Sciatic nerve (tissue), 2 donors: ENCODE measurements around the gene KRT80. TPM values are rescaled to one million over a fixed set of nuclear protein-coding genes. Genes with fewer than 3 reads are reported as not detected.

Experiments used
- ATAC-seq: fragments of 200-7000 bp; cut with Tn5 transposase; one replicate; pipeline ENCODE4 v1.9.1; 2020; ENCODE audit warnings: mild to moderate bottlenecking, moderate library complexity
- DNase-seq: peaks from one replicate; pipeline ENCODE4 v3.0.0-alpha.2; 2020; ENCODE audit warnings: low spot score
- intact Hi-C: fragments of 100-400 bp; cut with DNase I; formaldehyde crosslinking; loops from one replicate; pipeline ENCODE4 v1.14.2; 2022
- total RNA-seq: library from RNA; stranded (reverse); fragmentation: NEBNext Ultra II Directional; extraction: Animal tissue kit (Norgen Biotek cat#: 25700); gene quantifications from one replicate; pipeline ENCODE4 v1.2.1, GENCODE V29; 2021
- donor health status: DM: no; HTN: no; CAD: no.
- donor health status: DM: no; HTN: no; CAD: no.

The KRT80 gene
- total RNA-seq, 1 donor from 2014 or later, result 0.13 TPM

DNA sequence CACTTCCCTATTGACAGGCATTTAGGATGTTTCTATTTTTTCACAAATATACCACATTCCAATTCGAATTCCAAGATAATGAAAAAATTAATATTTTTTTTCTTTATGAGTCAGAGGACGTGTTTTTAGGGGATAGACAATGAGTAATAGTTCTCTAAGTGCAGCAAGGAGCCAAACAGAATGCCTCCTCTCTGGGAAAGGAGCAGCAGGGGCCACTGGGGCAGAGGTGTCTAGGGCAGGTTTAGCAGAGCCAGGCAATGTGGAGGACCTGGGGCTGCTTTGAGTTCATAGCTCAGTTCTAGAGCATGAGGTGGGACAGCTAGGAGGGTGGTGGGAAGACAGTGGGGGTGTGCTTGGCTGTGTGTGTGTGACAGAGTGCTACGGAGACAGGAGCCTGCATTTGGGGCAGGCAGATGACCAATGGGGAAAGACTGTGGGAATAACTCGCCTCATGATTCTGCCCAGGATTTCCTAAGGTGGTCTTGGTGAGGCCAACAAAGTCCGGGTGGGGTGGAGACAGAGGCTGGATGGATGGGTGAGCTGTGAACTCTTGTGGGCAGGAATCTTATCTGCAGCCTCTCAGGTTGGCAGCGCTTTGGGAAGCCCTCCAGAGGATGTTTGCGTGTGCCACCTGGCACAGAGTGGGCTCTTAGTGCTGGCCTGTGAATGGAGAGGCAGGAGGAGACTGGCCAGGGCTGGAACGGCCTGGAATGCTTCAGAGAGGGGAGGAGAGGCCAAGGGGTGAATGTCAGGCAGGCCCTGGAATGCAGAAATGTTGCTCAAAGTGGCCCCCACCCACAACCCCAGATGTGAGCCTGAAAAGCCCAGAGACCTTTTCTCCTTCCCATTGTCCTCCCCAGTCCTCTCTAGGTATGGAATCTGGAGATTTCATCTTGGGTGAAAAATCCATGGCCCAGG, 38.8 kb upstream of the KRT80 start:
- intact Hi-C loops, result no loop called here
- ATAC-seq, result no peak
- DNase-seq, result no peak

DNA sequence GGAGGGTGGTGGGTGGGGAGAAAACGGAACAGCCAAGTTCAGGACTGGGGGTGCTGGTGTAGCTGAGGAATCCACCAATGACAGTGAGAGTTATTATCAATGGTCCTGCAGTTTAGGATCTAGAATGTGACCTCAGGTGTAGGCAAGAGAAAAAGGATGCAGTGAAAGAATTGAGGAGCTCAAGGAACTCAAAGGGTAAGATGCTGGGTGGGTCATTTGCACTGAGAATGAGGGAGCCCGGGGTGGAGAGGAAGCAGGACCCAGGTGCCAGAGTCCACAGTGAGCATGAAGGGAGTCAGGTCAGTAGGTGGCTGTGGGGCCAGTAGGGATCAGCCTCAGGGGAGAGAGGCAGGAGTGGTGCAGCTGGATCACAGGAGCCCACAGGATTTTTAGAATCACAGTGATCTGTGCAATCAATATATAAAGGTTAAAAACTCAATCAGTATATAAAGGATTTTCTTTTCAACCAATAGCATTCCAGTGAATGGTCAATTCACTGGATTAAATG, 38.1 kb upstream of the KRT80 start:
- intact Hi-C loops, result no loop called here
- no peak for DNase-seq
- no peak for ATAC-seq

DNA sequence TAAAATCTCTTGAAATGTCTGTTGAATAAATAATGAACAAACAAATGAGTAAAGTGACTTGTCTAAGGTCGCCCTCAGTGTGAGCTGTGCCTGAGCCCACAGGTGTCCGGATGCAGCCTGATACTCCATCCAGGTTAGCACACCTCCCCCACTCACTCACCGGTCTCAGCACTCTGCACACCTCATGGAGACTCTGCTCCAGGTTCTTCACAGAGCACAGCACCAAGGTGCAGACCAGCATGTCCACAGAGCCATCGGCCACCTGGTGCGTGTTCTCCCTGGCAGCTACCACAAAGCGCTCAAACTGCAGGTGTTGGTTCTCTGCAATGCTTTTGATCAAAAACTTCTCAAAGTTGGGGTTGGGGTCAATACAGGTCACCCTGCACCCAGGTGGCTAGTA, 37.1 kb upstream of the KRT80 start:
- DNase-seq, result no peak
- ATAC-seq, result no peak

DNA sequence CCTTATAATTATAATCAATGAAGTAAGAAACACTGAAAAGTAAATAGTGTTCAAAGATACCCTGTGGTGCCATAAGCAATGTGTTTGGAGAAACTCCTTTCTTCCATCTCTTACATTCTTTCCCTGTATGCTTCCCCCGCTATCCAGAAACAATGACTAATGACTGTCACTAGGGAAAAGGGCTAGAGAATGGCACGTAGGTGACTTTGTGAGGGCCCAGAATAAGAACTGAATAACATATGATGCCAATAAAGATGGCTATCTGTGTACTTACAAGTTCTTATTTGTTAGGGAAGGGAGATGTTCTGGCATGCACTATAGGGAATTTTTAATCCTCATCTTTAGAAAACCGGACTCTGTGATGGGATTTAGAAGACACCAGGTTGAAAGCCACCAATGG, 36.6 kb upstream of the KRT80 start:
- ATAC-seq (no peak), DNase-seq (no peak)
- intact Hi-C loops, result no loop called here

More for the DNA sequence above, 37.1 kb upstream of the KRT80 start:
- intact Hi-C loops, result no loop called here

DNA sequence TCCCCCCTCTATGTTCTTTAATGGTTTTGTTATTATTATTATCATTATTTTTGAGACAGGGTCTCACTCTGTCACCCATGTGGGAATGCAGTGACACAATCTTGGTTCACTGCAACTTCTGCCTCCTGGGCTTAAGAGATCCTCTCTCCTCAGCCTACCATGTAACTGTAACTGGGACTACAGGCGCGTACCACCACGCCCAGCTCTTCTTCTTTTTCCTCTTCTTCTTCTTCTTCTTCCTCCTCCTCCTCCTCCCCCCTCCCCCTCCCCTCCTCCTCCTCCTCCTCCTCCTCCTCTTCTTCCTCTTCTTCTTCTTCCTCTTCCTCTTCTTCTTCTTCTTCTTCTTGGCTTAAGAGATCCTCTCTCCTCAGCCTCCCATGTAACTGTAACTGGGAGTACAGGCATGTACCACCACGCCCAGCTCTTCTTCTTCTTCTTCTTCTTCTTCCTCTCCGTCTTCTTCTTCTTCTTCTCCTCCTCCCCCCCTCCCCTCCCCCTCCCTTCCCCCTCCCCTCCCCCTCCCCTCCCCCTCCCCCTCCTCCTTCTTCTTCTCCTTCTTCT, 35.9 kb upstream of the KRT80 start:
- intact Hi-C loops, result no loop called here
- DNase-seq, result no peak
- no peak for ATAC-seq

DNA sequence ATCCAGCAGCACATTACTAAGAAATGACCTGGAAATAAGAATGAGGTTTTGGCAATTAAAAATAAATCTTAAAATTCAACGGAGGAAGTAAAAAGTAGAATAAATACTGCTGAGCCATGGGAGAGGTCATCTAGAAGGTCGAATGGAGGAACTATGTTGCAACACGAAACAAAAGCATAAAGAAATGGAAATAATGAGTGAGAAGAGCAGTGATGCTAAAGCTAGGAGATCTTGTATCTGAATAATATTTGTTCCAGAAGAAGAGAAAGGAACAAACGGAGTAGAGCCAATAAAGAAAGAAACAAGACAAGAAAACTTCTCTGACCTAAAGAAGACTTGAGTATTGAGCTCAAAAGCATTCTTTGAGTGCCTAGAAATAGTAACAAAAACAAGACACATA, 34.6 kb upstream of the KRT80 start:
- intact Hi-C loops, result no loop called here
- ATAC-seq, result no peak
- DNase-seq, result no peak

DNA sequence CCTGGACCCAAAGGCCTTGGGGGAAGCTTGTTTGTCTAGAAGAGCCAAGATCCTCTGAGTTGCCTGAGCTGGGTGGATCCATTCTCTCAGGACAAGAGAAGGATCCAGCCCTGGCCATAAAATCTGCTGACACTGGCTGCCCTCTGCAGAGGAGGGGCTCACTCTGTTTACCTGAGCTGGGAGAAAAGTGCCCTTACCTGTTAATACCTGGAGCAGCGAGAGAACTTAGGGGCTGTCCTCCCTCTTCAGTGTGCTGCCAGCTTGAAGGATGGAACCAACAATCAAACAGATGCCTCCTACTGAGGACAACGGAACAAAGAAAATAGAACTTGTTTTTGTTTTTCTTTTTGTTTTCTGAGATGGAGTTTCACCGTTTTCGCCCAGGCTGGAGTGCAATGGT, 33.9 kb upstream of the KRT80 start:
- intact Hi-C loops, result no loop called here
- ATAC-seq (no peak), DNase-seq (no peak)

DNA sequence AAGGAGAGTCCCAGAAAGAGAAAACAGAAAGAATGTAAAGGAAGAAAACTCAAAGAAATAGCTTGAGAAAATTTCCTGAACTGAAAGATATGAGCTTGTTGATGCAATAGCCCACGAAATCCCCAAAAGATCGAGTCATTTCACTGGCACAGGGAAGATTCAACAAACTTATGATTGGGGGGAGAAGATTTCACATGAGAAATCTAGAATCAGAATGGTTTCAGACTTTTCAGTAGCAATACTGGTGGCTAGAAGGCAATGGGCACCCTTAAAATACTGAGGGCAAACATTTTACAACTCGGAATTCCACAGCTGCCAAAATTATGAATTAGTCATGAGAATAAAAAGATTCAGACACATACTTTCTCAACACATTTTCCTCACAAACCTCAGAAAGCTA, 32.3 kb upstream of the KRT80 start:
- ATAC-seq, result no peak
- DNase-seq, result no peak
- intact Hi-C loops, result no loop called here

DNA sequence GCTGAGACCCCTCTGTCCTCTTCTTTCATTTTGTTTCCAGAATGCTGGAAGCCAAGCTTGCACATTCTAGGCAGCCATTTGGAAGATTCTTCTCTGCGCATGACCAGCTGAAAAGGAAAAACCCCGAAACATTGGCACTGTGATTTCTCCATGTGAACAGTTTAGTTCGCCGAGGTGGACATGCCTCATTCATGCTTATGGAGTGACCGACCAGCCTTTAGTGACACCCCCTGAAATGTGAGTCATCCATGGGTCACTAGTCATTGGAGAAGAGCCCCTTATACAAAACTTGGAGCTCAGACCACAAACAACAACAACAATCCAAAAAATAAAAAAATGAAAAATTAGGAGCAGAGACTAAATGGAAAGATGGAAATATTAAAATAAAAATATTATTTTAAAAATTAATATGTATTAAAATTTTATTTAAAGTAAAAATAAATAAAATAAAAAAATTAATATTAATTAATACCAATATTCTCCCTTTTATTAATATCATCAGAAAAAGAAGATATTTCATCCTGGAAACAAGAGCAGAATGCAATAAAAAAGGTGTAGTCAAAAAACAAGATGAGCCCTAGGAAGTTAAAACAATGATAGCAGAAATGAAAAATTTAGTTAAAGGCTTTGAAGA, 31.7 kb upstream of the KRT80 start:
- intact Hi-C loops, result no loop called here
- no peak for ATAC-seq

DNA sequence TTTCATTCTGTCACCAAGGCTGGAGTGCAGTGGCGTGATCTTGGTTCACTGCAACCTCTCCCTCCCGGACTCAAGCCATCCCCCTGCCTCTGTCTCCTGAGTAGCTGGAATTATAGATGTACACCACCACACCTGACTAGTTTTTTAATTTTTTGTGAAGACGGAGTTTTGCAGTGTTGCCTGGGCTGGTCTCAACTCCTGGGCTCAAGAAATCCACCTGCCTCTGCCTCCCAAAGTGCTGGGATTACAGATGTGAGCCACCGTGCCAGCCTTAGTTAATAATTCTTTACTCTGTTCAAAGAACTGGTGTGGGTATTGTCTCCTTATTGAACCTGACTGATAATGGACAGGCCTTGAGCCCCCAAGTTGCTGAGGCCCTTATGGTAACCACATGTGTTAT, 30.9 kb upstream of the KRT80 start:
- intact Hi-C loops, result no loop called here
- DNase-seq (no peak), ATAC-seq (no peak)

More for the DNA sequence above, 31.7 kb upstream of the KRT80 start:
- DNase-seq, result no peak

DNA sequence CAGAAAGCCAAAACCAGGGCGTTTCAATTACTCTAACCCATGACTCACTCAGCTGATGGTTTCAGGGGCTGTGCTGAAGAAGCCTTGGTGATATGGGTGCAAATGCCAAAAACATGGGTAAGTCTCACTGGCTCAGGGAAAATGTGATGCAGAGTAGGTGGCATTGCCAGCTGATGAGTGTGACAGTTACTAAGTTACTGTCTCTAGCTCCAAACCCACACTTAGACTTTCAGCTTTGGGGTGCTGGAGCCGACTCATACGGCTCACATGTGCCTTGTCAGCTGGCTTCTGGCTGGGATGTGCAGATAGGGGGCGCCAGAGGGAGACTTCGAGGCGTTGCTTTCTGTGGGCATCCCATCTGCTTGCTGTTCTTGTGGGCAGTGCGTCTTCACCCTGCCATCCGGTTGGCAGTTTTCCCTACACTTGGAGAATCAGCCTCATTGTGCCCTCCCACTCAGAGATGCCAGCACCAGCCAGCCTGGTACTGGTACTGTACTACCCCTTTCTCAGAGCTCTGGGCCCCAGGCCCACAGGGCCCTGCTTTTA, 30.2 kb upstream of the KRT80 start:
- DNase-seq, result no peak
- ATAC-seq, result peak; percentile 41
- intact Hi-C loops, result no loop called here

DNA sequence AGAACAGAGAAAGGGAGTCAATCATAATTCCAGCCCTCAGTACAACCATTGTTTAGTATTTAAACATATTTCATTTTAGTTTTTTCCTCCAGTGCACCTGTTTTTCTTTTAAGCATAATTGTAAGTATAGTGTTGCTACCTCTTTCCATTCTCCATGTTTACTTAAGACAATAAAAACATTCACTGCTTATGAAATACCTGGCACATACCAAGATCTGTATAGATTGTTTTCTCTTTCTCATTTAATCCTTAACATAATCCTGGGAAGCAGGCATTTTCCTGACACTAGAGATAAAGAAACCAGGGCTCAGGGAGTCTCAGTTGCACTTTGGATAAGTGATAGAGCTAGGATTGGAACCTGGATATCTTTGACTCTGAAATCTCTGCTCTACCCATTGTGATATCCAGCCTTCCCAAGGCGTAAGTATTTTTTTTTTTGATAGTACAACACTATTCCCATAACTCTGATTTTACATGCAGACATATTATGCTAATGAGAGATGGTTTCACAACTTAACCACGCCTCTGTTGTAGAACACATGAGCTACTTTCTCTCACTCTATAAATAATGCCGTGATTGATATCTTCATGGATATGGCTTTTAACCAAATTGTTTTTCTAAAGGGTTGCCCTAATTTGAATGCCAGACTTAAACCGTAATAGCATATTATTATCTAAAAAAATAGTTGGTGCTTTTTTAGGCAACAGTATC, 29.4 kb upstream of the KRT80 start:
- ATAC-seq, result no peak
- DNase-seq, result no peak
- intact Hi-C loops, result no loop called here

DNA sequence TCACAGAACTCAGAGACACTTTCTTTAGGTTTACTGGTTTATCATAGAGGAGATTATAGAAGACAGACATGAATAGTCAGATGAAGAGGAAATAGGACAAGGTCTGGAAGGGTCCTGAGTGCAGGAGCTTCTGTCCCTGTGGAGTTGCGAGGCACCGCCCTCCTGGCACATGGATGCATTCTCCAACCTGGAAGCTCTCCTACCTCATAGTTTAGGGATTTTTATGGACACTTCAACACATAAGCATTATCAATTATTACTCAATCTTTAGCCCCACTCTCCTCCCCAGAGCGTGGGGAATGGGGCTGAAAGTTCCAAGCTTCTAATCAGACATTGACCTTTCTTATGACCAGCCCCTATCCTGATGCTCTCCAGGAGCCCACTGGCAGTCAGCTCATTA, 28.7 kb upstream of the KRT80 start:
- intact Hi-C loops, result no loop called here
- no peak for DNase-seq
- no peak for ATAC-seq

DNA sequence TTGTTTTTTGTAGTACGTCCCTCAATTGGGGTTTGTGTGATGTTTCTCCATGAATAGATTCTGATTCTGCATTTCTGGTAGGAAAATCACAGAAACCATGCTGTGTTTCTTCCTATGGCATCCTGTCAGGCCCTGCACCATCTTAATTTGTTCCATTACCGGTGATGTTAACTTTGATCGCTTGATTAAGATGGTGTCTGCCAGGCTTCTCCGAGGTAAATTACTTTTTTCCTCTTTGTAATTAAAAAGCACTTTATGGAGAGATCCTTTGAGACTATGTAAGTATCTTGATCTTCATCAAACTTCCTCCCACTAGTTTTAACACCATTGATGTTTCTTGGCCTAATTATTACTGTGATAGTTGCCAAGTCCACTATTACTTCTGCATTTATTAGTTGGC, 26.2 kb upstream of the KRT80 start:
- no peak for DNase-seq
- intact Hi-C loops, result loop anchor here (10.0 kb wide), 1 partner anchor 63 kb away; no protein-coding TSS in a partner anchor
- no peak for ATAC-seq

DNA sequence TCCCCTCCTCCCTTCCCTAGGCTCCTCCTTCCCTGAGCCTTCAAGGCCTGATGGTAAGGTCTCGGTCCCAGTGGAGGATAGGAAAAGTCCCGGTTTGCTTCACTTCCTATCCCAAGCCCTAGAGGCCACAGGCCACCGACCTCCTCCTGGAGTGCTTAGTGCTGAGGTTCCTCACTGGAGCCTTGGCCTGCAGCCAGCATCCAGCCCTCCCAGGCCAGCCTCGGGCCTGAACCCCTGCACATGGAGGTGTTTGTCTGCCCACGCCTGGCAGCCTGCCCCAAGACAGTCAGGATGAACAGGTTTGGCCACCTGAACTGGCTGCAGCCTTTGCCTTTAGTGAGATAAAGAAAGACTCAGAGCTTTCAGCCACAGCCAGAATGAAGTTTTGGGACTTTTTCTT, 25.4 kb upstream of the KRT80 start:
- DNase-seq, result no peak
- intact Hi-C loops, result loop anchor here (10.0 kb wide), 1 partner anchor 62 kb away; no protein-coding TSS in a partner anchor

DNA sequence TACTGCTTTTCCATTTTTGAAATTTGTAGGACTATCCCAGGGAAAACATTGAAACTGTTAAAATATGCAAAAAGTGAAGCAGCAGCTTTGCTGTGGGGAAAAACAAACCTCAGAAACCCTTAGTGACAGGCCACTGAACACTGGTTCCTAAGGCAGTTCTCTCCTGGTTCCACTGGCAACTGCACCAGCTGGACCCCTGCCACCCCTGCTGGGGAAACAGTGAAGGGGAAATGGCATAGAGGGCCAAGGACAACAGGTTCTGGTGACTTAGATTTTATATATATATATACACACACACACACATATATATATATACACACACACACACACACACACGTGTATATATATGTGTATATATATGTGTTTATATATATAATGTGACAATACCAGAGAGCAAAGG, 25.0 kb upstream of the KRT80 start:
- intact Hi-C loops, result loop anchor here (10.0 kb wide), 1 partner anchor 62 kb away; no protein-coding TSS in a partner anchor
- DNase-seq (no peak), ATAC-seq (no peak)

More for the DNA sequence above, 25.4 kb upstream of the KRT80 start:
- ATAC-seq, result peak; percentile 43

DNA sequence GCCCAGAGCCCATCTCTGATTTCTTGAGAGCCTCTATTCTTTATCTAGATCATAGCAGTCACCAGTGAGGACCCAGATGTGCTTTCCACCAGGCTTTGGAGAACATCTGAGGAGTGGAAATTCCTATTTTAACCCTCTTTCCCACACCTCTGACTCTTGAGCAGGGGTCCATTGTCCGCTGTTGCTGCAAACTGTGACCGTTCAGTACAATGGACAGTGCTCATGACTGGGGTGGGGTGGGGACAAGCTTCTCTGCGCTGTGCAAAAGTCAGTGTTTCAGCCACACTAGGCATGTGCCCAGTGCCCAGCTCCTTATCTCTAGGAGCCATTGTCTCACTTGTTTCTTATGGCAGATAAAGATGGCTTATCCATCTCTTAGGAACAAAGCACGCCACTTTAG, 24.3 kb upstream of the KRT80 start:
- DNase-seq, result no peak
- no peak for ATAC-seq
- intact Hi-C loops, result loop anchor here (10.0 kb wide), 1 partner anchor 61 kb away; no protein-coding TSS in a partner anchor

DNA sequence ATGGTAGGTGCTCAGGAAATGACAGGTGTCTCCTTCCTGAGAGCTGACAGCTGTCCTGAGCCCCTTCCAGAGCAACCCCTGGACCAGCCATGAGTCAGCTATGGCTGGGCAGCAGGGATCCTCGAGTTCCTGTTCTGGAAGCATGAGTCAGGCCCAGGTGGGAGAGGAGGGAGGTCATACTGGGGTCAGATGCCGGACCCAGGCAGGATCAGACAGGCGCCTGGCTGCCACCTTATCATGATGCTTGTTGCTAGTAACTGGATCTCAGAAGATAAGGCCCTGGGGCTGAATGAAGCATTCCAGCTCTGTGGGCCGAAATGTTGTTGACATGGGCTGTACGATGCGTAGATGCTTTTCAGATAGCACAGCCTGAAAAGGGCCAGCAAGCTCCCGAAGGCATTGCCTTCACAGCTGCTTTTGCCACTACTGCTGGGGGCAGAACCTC, 23.8 kb upstream of the KRT80 start:
- intact Hi-C loops, result loop anchor here (10.0 kb wide), 1 partner anchor 61 kb away; no protein-coding TSS in a partner anchor
- ATAC-seq (no peak), DNase-seq (no peak)

DNA sequence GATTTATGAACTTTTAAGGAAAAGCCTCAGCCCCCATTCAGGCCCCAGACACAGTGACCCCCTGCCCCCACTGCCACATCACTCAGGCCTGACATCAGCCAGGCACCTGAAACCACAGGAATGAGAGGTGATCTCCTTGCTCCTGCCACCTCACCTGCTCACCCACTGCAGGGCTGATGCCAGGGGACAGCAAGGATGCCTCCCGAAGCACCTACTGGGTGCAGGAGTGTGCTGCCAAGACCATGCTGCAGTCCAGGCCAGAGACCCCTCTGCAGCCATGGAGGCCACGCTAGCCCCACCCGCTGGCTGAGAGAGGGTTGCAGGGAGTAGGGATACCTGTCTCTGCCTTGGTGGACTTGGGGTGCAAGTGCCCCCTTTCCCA, 22.6 kb upstream of the KRT80 start:
- DNase-seq (no peak), ATAC-seq (no peak)
- intact Hi-C loops, result loop anchor here (10.0 kb wide), 1 partner anchor 60 kb away; no protein-coding TSS in a partner anchor
